ENCODE data around the gene PRDM9.
"Not testable (repeated sequence)": the region's sequence is repeated elsewhere in the genome, so short reads cannot be mapped to it uniquely, and the experiment has no call there.

PRDM9 gene

DNA sequence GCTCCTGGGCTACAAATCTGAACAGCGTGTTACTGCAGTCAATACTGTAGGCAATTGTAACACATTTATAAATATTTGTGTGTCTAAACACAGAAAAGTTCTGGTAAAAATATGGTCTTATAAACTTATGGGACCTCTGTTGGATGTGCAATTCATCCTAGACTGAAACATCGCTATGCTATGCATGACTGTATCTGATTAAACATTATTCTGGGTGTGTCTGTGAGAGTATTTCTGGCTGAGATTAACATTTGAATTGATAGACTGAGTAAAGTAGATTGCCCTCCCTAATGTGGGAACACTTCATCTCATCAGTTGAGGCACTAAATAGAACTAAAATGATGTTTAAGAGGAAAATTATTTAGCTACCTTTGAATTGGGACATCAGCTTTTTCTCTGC lies 24.3 kb upstream of the PRDM9 start:
- Histone ChIP-seq H3F3A (ENCODE audit: control insufficient read depth, insufficient read depth) (no peaks in the 10 kb centered on the region), H3K9me2 (replicated peaks; ENCODE audit: control insufficient read depth, low read length) (no peaks in the 10 kb centered on the region), H3K9me3 (ENCODE audit: control insufficient read depth, insufficient read depth, low read length) (no peaks in the 10 kb centered on the region), H4K20me1 (ENCODE audit: control insufficient read depth, insufficient read depth, low read depth, low read length) (no peaks in the 10 kb centered on the region), H3K27me3 (ENCODE audit: control insufficient read depth, low read length) (no peaks in the 10 kb centered on the region), H3K4me1 (ENCODE audit: control insufficient read depth, low read length) (no peaks in the 10 kb centered on the region), H3K79me2 (ENCODE audit: control insufficient read depth, low read length) (no peaks in the 10 kb centered on the region), H3K4me3 (ENCODE audit: low read length) (no peak overlapping the region), H3K4me2 (ENCODE audit: low read length) (no peak overlapping the region), H3K27ac (ENCODE audit: low read depth, low read length) (no peak overlapping the region), H3K36me3 (ENCODE audit: control insufficient read depth, low read length) (no peaks in the 10 kb centered on the region)
- no peak for TF ChIP-seq EZH2phosphoT487 (IDR thresholded peaks at IDR 0.05; ENCODE audit: borderline replicate concordance, low read length)
- TF ChIP-seq, protein P1, sequence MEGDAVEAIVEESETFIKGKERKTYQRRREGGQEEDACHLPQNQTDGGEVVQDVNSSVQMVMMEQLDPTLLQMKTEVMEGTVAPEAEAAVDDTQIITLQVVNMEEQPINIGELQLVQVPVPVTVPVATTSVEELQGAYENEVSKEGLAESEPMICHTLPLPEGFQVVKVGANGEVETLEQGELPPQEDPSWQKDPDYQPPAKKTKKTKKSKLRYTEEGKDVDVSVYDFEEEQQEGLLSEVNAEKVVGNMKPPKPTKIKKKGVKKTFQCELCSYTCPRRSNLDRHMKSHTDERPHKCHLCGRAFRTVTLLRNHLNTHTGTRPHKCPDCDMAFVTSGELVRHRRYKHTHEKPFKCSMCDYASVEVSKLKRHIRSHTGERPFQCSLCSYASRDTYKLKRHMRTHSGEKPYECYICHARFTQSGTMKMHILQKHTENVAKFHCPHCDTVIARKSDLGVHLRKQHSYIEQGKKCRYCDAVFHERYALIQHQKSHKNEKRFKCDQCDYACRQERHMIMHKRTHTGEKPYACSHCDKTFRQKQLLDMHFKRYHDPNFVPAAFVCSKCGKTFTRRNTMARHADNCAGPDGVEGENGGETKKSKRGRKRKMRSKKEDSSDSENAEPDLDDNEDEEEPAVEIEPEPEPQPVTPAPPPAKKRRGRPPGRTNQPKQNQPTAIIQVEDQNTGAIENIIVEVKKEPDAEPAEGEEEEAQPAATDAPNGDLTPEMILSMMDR (IDR thresholded peaks at IDR 0.05; ENCODE audit: low read depth, low read length, poor library complexity, severe bottlenecking) = no peak

DNA sequence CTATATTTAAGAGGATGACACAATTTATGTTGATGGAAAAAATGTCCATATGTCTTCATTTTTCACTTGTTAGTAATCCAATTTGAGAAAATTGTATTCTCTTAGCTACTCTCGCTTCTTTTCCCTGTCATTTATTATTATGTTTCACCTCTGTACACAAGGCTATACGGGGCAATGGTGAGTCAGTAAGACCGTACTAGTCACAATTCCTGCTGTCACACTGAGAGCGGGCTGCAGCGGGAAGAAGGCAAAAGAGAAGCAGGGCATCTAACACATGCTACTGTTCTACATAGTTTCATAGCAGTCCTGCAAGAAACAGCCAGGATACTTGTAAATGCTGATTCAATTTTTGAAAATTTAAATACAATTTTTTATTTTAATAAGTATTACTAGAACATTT lies 23.3 kb upstream of the PRDM9 start:
- Histone ChIP-seq H3K4me3 (ENCODE audit: low read length) (no peak overlapping the region), H3K36me3 (ENCODE audit: control insufficient read depth, low read length) (no peaks in the 10 kb centered on the region), H3K9me2 (replicated peaks; ENCODE audit: control insufficient read depth, low read length) (no peaks in the 10 kb centered on the region), H3K79me2 (ENCODE audit: control insufficient read depth, low read length) (no peaks in the 10 kb centered on the region), H3K27ac (ENCODE audit: low read depth, low read length) (no peak overlapping the region), H3K4me2 (ENCODE audit: low read length) (no peak overlapping the region), H4K20me1 (ENCODE audit: control insufficient read depth, insufficient read depth, low read depth, low read length) (no peaks in the 10 kb centered on the region), H3K9me3 (ENCODE audit: control insufficient read depth, insufficient read depth, low read length) (no peaks in the 10 kb centered on the region), H3F3A (ENCODE audit: control insufficient read depth, insufficient read depth) (no peaks in the 10 kb centered on the region), H3K27me3 (ENCODE audit: control insufficient read depth, low read length) (no peaks in the 10 kb centered on the region), H3K4me1 (ENCODE audit: control insufficient read depth, low read length) (no peaks in the 10 kb centered on the region)
- TF ChIP-seq, protein P1 (IDR thresholded peaks at IDR 0.05; ENCODE audit: low read depth, low read length, poor library complexity, severe bottlenecking) = no peak
- no peak for TF ChIP-seq EZH2phosphoT487 (IDR thresholded peaks at IDR 0.05; ENCODE audit: borderline replicate concordance, low read length)

DNA sequence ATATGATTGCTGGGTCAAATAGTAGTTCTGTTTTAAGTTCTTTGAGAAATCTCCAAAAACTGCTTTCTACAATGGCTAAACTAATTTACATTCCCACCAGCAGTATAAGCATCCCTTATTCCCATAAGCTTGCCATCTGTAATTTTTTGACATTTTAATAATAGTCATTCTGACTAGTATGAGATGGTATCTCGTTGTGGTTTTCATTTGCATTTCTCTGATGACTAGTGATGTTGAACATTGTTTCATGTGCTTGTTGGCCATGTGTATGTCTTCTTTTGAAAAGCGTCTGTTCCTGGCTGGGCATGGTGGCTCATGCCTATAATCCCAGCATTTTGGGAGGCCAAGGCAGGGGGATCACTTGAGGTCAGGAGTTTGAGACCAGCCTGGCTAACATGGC lies 21.2 kb upstream of the PRDM9 start:
- H3K79me2 ChIP-seq (ENCODE audit: control insufficient read depth, low read length); H3K27ac ChIP-seq (ENCODE audit: low read depth, low read length); H3K9me2 ChIP-seq (replicated peaks; ENCODE audit: control insufficient read depth, low read length); H3K36me3 ChIP-seq (ENCODE audit: control insufficient read depth, low read length); H3K4me3 ChIP-seq (ENCODE audit: low read length); H3K4me1 ChIP-seq (ENCODE audit: control insufficient read depth, low read length); H3F3A ChIP-seq (ENCODE audit: control insufficient read depth, insufficient read depth); H3K4me2 ChIP-seq (ENCODE audit: low read length); H3K9me3 ChIP-seq (ENCODE audit: control insufficient read depth, insufficient read depth, low read length); H3K27me3 ChIP-seq (ENCODE audit: control insufficient read depth, low read length); H4K20me1 ChIP-seq (ENCODE audit: control insufficient read depth, insufficient read depth, low read depth, low read length): not testable (repeated sequence)

DNA sequence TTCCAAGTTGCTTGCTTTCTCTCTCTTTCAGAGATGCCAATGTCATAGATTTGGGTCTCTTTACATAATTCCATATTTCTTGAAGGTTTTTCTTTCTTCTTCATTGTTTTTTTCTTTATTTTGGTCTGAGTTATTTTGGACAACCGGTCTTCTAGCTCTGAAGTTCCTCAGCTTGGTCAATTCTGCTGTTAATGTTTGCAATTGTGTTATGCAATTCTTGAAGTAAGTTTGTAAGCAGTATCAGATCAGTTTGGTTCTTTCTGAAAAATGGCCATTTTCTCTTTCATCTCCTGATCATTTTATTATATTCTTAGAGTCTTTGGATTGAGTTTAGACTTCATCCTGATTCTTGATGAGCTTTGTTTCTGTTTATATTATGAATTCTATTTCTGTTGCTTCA lies 16.4 kb upstream of the PRDM9 start:
- Histone ChIP-seq H4K20me1 (ENCODE audit: control insufficient read depth, insufficient read depth, low read depth, low read length) (no peaks in the 10 kb centered on the region), H3K4me1 (ENCODE audit: control insufficient read depth, low read length) (no peaks in the 10 kb centered on the region), H3K4me2 (ENCODE audit: low read length) (no peak overlapping the region), H3K9me3 (ENCODE audit: control insufficient read depth, insufficient read depth, low read length) (peaks cover 10% of the 10 kb centered on the region; the same call in 1 of the 2 replicates), H3K9me2 (replicated peaks; ENCODE audit: control insufficient read depth, low read length) (no peaks in the 10 kb centered on the region), H3K79me2 (ENCODE audit: control insufficient read depth, low read length) (no peaks in the 10 kb centered on the region), H3F3A (ENCODE audit: control insufficient read depth, insufficient read depth) (no peaks in the 10 kb centered on the region), H3K4me3 (ENCODE audit: low read length) (no peak overlapping the region), H3K36me3 (ENCODE audit: control insufficient read depth, low read length) (no peaks in the 10 kb centered on the region), H3K27ac (ENCODE audit: low read depth, low read length) (no peak overlapping the region), H3K27me3 (ENCODE audit: control insufficient read depth, low read length) (no peaks in the 10 kb centered on the region)
- TF ChIP-seq EZH2phosphoT487 (IDR thresholded peaks at IDR 0.05; ENCODE audit: borderline replicate concordance, low read length) = no peak
- TF ChIP-seq, protein P1 (IDR thresholded peaks at IDR 0.05; ENCODE audit: low read depth, low read length, poor library complexity, severe bottlenecking) = no peak

All from DOHH2 (cell line).